Stimulated activated effector memory CD8-positive, alpha-beta T cell treated with anti-CD3 and anti-CD28 coated beads, Interleukin-12 subunit alpha, Interleukin-12 subunit beta, amount 100 ng/mL, for 72 hours (primary cell): Measurements from ENCODE around the gene TMEM255B.

ENCODE experiments used
- ATAC-seq: fragments of 150-1000 bp; cut with Tn5 transposase; 2 replicates; pipeline ENCODE4 v1.10.0; 2021
- DNase-seq, 2 donors: peaks; one replicate each; pipeline ENCODE4 v3.0.0; 2021 to 2022; ENCODE audit warnings: low spot score in 2 of 2
- H3K27ac Mint-ChIP-seq: one replicate; pipeline ENCODE4 v1.8.0; 2022; ENCODE audit warnings: mild to moderate bottlenecking, mixed read lengths
- H3K36me3 Mint-ChIP-seq: one replicate; pipeline ENCODE4 v1.8.0; 2022; ENCODE audit warnings: mild to moderate bottlenecking, mixed read lengths
- H3K4me1 Mint-ChIP-seq: one replicate; pipeline ENCODE4 v1.8.0; 2022; ENCODE audit warnings: mixed read lengths
- H3K4me3 Mint-ChIP-seq: one replicate; pipeline ENCODE4 v1.8.0; 2022; ENCODE audit warnings: mild to moderate bottlenecking, mixed read lengths
- H3K9me3 Mint-ChIP-seq: one replicate; pipeline ENCODE4 v1.8.0; 2022; ENCODE audit warnings: mixed read lengths

The TMEM255B gene

DNA sequence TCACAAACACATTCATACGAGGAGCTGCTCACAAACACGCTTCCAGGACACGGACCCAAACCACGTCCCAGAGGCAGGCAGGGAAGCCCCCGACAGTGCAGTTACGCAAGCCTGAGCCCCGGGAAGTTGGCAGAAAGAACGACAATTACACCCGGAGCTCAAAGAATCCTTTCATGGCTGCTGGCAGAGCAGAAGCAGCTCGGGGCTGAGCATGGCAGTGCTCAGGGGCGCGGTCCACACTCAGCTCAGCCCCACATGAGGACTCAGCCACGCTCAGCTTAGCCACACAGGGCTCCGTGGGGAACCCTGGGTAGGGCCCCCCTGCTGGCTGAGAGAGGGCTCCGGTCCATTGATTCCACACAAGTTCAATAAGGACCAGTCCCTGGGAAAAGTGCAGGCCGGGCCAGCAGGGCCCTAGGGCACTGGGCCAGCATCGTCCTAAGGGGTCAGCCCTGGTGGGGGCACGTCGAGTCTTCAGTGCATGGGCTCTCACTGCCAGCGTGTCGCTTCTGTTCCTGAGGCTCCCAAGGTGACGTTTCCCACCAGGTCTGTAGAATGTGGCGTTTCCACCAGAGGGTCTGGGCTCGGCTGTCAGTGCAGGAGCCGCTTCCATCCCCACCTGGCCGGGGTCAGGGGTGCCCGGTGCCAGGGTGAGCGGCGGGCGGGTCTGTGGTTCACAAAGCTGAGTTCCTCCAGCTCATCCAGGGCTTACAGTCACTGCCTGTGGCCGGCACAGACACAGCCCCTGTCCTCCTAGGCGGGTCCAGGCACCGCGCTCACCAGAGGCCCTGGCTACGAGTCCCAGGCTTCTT lies 81.7 kb downstream of the TMEM255B start:
- no peak overlapping the region for H3K4me3 Mint-ChIP-seq
- peak overlapping the region; percentile 7 for H3K27ac Mint-ChIP-seq
- peaks cover 48% of the 10 kb centered on the region for H3K4me1 Mint-ChIP-seq
- peaks cover 5% of the 10 kb centered on the region for H3K36me3 Mint-ChIP-seq
- no peak for ATAC-seq
- DNase-seq = no peak
- H3K9me3 Mint-ChIP-seq = peaks cover 5% of the 10 kb centered on the region

DNA sequence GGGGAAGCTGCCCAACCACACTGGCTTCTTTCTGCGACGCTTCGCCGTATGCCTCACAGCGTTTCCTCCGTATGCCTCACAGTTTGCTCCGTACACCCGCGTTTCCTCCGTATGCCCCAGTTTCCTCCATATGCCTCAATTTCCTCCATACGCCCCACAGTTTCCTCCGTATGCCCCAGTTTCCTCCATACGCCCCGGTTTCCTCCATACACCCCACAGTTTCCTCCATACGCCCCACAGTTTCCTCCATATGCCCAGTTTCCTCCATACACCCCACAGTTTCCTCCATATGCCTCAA lies 82.3 kb downstream of the TMEM255B start:
- Mint-ChIP-seq H3K36me3 (peaks cover 5% of the 10 kb centered on the region), H3K4me3 (no peak overlapping the region)

DNA sequence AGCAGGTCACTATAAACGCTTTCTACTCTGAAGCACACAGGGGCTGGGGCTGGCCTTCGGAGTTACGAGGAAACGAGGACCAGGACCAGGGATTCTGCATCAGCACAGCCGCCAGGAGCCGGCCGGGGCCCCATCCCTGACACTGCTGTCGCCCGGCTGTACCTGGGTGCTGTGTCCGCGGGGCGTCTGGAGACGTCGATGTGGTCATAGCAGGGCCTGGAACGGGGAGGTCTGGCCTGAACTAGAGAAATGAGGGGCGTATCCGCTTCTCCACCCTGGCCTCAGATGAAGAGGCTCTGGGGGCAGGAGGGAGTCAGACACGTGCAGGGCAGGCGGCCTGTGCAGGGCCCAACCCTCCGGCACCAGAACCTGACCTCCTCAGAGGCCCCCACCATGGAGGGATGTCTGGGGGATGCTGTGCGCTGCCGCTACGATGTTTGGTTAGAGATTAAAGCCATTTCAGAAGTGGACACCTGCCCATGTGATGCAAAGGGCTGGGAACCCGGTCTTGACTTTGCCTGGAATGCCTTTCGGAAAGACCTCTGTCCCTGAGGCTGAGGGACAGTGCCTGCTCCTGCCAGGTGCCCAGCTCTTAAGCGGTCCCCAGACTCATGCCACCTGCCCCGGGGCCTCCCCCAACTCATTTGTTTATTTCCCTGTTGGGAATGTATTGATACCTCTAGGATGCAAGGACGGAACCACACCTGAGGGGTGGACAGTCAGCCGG lies 83.5 kb downstream of the TMEM255B start:
- H3K27ac Mint-ChIP-seq = peak overlapping the region; percentile 7
- H3K36me3 Mint-ChIP-seq = peaks cover 5% of the 10 kb centered on the region
- peaks cover 53% of the 10 kb centered on the region for H3K4me1 Mint-ChIP-seq
- H3K9me3 Mint-ChIP-seq = peaks cover 5% of the 10 kb centered on the region
- H3K4me3 Mint-ChIP-seq = no peak overlapping the region
- ATAC-seq (no peak), DNase-seq (no peak)

More for the DNA sequence above, 82.3 kb downstream of the TMEM255B start:
- Mint-ChIP-seq H3K4me1 (peaks cover 54% of the 10 kb centered on the region), H3K27ac (peak overlapping the region; percentile 7), H3K9me3 (peaks cover 5% of the 10 kb centered on the region)
- DNase-seq = no peak
- ATAC-seq = no peak

DNA sequence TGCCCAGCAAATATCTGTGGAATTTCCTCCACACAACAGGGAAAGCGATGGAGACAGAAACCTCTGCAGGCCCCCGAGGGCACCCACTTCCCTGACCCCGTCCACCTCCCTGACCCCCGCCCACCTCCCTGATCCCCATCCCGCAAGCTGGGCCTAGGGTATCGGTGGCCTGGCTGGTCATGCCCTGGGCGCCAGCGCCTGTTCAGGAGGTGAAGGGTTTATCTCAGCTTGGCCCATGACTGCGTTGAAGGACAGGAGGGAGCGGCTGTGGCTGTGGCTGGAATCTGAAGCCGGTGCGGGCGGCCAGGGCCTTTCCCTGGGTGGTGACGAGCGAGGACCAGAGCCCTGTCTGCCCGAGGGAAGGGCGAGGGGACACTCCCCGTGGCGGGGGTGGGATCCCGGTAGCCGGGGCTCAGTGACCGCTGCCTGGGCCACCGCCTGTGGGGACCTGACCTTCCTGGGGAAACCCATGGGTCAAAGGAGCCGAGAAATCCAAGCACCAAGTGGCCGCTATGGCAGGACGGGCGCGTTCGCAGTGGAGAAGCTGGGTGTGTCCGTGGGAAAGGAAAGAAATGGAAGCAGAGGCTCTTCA lies 84.1 kb downstream of the TMEM255B start:
- H3K27ac Mint-ChIP-seq = no peak overlapping the region
- ATAC-seq = no peak
- no peak for DNase-seq
- no peak overlapping the region for H3K4me3 Mint-ChIP-seq
- peaks cover 5% of the 10 kb centered on the region for H3K36me3 Mint-ChIP-seq
- H3K9me3 Mint-ChIP-seq = peaks cover 5% of the 10 kb centered on the region
- H3K4me1 Mint-ChIP-seq = peaks cover 50% of the 10 kb centered on the region

DNA sequence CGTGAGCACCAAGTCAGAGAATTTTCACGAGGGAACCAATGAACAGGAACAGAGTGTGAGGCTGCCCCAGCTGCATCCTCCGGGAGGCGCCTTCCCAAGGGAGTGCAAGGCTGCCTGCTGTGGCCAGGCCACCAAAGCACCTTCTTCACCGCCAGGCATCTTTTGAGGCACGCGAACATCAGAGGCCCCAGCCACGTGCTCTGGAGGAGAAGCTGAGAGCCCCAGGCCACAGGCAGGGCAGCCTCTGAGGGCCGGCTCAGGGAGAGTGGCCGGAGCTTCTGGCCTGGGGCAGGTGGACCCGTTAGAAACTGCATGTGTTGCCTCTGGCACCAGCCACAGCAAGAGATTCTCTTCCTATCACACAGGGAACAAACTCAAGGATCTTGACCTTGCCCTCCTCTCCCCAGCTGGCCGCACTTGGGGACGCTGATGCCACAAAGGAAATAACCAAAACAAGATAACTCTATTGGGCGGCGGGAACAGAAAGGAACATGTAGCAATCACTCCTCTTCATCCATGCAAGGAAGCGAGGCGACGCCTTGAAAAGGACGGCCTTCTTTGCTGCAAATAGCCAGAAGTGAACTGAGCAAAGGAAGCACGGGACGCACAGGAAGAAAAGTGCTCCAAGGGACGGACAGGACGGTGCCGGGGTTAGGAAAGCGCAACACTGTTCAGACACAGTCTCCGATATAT lies 85.0 kb downstream of the TMEM255B start:
- peaks cover 5% of the 10 kb centered on the region for H3K9me3 Mint-ChIP-seq
- peaks cover 5% of the 10 kb centered on the region for H3K36me3 Mint-ChIP-seq
- ATAC-seq = no peak

DNA sequence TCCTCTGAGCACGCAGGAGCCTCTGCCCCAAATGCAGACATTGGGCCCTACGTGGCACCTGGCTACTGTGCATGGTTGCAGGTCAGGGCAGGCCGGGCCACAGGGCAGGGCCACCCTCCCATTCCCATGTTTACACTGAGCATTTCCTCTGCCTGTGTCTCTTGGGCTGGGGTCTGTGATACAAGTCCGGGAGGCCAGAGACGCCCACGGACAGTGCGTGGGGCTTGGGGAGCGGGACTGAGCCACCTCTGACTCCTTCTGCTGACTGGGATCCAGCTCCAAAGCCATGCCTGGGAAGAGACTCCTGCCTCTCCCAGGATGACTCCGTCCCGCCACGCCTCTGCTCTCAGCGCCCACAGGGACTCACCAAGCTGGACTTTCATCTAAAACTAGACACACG lies 86.0 kb downstream of the TMEM255B start:
- ATAC-seq = no peak
- Mint-ChIP-seq H3K4me1 (peaks cover 50% of the 10 kb centered on the region), H3K27ac (peak overlapping the region; percentile 62), H3K4me3 (no peak overlapping the region), H3K36me3 (peaks cover 5% of the 10 kb centered on the region), H3K9me3 (peaks cover 5% of the 10 kb centered on the region)
- DNase-seq = no peak

More for the DNA sequence above, 85.0 kb downstream of the TMEM255B start:
- no peak for DNase-seq
- peak overlapping the region; percentile 62 for H3K27ac Mint-ChIP-seq
- peaks cover 50% of the 10 kb centered on the region for H3K4me1 Mint-ChIP-seq
- H3K4me3 Mint-ChIP-seq = no peak overlapping the region

DNA sequence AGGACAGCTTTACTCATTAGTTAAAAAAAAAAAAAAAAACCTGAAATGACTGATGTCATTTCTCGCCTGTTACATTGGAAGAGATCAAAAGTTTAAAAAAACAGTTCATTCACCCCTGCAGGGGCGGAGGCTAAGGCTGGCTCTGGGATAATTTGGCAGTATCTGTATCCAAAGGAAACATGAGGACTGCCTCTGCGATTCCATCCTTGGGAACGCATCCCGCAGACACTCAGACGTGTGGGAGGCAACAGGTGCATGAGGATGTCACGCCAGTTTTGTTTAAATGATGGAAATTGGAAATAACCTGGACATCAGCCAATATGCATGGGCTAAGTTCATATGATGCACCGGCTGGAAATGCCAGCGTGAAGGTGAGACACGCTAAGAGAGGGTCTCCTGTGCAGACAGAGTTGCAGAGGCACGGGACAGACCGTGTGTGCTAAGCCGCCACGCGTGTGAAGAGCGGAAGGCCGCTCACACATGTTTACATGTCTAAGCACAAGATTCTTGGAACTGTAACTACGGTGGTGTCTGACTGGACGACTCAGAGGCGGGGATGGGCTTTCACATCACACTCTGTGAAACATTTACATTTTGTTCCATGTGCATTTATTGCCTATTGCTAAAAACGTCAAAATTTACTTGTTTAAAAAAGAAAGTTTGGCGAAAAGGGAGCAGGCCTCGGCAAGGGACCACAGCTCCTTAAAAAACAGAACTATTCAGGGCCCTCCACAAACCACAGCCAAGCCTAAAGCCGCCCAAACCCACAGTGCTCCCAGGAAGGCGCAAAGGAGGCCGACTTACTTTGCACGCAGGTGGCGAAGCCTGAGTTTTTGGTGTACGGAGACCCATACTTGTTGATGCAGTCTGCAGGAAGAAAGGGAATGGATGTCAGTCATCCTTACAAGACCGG lies 87.0 kb downstream of the TMEM255B start:
- Mint-ChIP-seq H3K4me1 (peaks cover 49% of the 10 kb centered on the region), H3K27ac (peak overlapping the region; percentile 63), H3K4me3 (peak overlapping the region; percentile 55), H3K9me3 (peaks cover 5% of the 10 kb centered on the region), H3K36me3 (peaks cover 5% of the 10 kb centered on the region)
- DNase-seq = no peak
- peak; percentile 75 for ATAC-seq

DNA sequence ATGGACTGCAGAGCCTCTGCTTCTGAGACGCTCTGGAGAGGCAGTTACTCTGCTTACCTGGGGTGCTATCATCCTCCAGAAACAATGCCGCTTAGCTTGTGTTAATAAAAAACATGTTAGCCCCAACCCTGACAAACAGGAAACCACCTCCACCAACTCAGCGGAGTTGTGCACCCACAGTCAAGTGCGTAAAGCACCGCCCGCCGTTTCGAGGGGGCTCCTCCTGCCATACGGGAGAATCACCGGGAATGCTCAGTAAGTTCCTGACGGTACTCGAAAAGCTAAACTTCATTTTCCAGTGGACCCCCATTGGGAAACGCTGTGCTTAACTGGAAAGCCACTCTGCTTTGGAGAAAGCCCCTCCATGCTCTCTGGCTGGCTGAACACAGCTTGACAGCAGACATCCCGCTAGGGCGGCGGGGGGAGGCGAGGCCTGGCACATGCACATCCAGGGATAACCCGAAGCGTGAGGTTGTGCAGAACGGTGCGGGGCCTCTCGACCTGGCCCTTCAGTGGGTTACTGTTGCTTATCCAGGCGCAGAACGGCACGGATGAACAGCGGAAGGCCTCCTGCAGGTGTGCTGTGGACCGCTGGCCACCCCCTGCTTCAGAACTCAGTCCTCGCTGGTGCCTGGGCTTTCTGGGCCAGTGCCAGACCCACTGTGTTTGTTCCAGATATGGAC lies 87.8 kb downstream of the TMEM255B start:
- ATAC-seq (peak; percentile 76), DNase-seq (no peak)
- peaks cover 5% of the 10 kb centered on the region for H3K36me3 Mint-ChIP-seq
- peak overlapping the region; percentile 55 for H3K4me3 Mint-ChIP-seq
- peaks cover 41% of the 10 kb centered on the region for H3K4me1 Mint-ChIP-seq
- H3K9me3 Mint-ChIP-seq = peaks cover 4% of the 10 kb centered on the region
- no peak overlapping the region for H3K27ac Mint-ChIP-seq

DNA sequence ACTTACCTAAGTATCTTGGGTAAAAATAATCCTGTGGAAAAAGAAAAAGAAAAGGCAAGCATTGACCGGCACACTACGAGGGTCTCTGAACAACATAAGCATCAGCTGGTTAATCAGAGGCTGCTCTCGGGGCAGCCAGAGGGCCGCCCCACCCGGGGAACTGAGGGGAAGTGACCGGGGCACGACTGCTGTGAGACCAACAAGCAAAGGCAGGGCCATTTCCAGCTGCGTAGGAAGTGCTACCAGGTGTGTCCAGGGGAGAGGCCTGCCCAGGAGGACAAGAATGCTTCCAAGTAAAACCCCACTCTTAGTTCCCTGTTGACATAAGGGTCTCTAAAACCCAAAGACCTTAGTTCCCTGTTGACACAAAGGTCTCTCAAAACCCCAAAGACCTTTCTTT lies 89.0 kb downstream of the TMEM255B start:
- peaks cover 5% of the 10 kb centered on the region for H3K36me3 Mint-ChIP-seq
- no peak for ATAC-seq
- peaks cover 36% of the 10 kb centered on the region for H3K4me1 Mint-ChIP-seq
- H3K4me3 Mint-ChIP-seq = no peak overlapping the region
- no peak overlapping the region for H3K27ac Mint-ChIP-seq
- DNase-seq = no peak
- H3K9me3 Mint-ChIP-seq = no peaks in the 10 kb centered on the region

DNA sequence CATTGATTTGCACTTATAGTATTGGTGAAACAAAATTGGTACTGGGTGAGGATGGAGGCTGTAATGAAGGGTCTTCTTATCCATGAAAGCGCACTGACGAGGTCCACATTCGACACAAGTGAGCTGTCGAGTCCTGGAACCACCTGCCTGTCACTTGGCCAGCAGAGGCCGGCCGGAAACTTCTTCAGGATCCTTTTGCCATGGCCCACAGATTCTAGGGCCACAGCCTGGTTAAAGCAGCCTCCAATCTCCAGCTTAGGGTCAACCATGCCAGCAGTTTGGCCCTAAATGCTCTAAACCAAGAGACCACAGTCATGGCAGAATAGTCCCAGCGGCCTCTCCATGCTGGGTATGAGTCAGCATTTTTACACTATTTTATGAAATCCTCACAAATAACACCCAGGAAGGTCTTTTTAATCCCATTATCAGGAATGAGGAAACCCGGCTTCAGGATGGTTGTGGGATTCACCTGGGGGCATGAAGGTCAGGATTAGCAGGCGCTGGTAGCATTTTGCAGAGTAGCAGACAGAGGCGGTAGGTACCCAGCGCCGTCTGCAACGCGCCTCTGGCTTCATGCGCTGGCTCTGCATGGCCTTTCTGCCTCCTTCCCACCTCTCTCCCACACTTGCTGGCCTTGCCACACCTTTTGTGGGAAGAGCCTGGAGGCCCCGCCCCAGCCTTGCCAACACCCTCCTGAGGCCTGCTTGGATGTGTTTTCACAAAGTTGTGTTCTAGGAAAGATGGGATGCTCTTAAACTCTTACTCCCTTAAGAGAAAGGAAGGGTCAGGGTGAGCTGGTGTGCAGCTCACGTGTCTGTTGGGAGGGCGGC lies 89.6 kb downstream of the TMEM255B start:
- DNase-seq (no peak), ATAC-seq (no peak)
- peaks cover 5% of the 10 kb centered on the region for H3K36me3 Mint-ChIP-seq
- no peak overlapping the region for H3K4me3 Mint-ChIP-seq
- peaks cover 37% of the 10 kb centered on the region for H3K4me1 Mint-ChIP-seq
- no peak overlapping the region for H3K27ac Mint-ChIP-seq
- H3K9me3 Mint-ChIP-seq = no peaks in the 10 kb centered on the region

DNA sequence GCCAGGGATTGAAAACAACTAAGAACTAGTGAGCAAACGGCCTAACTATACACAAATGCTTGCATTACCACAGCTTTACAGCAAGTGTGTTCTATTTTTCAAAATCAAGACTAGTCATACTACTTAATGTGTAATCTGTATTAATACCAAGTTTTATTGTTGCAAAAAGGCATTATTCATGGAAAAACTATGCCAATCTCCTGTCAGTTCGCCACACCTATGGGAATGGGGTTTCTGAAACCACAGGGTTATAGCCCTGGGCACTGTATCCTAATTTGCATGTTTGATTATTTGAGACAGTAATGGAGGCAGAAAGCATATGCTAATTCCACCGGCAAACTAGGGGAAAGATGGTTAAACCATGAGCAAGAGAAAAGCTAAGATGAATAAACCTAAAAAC lies 90.5 kb downstream of the TMEM255B start:
- Mint-ChIP-seq H3K4me1 (peaks cover 37% of the 10 kb centered on the region), H3K4me3 (no peak overlapping the region), H3K9me3 (no peaks in the 10 kb centered on the region), H3K36me3 (peaks cover 4% of the 10 kb centered on the region), H3K27ac (no peak overlapping the region)
- DNase-seq (no peak), ATAC-seq (no peak)

DNA sequence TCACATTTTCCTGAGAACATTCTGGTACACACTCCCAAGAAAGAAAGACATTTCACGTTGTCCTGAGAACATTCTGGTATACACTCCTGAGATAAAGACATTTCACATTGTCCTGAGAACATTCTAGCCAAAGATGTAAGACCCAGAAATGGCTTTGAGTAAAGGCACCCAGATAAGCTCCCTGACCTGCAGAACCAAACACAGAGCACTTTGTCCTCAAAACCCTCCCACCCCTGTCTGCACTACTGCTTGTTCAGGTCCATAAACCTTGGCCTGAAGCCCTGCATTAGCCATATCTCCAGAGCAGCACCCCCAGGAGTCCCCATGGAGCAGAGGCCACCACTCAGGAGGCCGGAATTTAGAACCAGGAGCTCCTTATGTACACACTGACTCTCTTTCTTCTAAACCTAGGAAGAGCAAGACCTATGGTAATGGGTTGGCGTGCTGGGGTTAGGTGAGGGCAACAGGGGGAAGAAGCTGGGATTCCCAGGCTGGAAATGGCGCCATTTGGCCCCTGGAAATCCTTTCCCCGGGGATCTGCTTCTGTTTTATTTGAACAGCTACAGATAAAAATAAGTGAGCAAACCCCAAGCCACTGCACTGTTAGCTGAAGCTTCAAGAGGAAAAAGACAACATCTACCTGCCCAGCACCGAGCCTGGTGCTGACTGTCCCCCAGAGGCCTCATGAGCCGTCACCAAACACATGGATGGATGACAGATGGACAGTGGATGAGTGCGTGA lies 91.1 kb downstream of the TMEM255B start:
- peaks cover 36% of the 10 kb centered on the region for H3K4me1 Mint-ChIP-seq
- H3K9me3 Mint-ChIP-seq = no peaks in the 10 kb centered on the region
- ATAC-seq = no peak
- H3K4me3 Mint-ChIP-seq = no peak overlapping the region
- no peaks in the 10 kb centered on the region for H3K36me3 Mint-ChIP-seq
- no peak overlapping the region for H3K27ac Mint-ChIP-seq
- DNase-seq = no peak
